Measurements from ENCODE around the gene HK1.

DNA sequence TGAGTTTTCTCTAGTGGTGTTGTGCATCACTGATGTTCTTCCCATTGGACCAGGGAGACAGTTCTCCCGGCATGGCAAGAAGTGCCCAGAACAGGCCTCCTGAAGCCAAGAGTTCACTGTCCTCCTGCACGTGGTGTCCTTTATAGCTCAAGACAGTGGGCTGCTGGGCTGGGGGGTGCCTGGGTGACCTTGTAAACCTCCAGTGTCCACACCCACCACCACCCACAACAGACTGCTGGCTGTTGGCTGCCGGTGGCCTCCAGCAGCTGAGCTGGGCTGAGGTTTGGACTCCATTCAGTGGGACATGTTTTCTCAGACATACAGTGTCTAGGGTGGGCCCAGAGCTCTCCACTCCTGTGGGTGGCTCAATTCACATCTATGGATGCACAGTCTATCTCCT lies 42.2 kb downstream of the HK1 start:
- TF ChIP-seq, protein P1, sequence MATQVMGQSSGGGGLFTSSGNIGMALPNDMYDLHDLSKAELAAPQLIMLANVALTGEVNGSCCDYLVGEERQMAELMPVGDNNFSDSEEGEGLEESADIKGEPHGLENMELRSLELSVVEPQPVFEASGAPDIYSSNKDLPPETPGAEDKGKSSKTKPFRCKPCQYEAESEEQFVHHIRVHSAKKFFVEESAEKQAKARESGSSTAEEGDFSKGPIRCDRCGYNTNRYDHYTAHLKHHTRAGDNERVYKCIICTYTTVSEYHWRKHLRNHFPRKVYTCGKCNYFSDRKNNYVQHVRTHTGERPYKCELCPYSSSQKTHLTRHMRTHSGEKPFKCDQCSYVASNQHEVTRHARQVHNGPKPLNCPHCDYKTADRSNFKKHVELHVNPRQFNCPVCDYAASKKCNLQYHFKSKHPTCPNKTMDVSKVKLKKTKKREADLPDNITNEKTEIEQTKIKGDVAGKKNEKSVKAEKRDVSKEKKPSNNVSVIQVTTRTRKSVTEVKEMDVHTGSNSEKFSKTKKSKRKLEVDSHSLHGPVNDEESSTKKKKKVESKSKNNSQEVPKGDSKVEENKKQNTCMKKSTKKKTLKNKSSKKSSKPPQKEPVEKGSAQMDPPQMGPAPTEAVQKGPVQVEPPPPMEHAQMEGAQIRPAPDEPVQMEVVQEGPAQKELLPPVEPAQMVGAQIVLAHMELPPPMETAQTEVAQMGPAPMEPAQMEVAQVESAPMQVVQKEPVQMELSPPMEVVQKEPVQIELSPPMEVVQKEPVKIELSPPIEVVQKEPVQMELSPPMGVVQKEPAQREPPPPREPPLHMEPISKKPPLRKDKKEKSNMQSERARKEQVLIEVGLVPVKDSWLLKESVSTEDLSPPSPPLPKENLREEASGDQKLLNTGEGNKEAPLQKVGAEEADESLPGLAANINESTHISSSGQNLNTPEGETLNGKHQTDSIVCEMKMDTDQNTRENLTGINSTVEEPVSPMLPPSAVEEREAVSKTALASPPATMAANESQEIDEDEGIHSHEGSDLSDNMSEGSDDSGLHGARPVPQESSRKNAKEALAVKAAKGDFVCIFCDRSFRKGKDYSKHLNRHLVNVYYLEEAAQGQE (IDR thresholded peaks at IDR 0.05) = no peak
- TF ChIP-seq, protein P2, sequence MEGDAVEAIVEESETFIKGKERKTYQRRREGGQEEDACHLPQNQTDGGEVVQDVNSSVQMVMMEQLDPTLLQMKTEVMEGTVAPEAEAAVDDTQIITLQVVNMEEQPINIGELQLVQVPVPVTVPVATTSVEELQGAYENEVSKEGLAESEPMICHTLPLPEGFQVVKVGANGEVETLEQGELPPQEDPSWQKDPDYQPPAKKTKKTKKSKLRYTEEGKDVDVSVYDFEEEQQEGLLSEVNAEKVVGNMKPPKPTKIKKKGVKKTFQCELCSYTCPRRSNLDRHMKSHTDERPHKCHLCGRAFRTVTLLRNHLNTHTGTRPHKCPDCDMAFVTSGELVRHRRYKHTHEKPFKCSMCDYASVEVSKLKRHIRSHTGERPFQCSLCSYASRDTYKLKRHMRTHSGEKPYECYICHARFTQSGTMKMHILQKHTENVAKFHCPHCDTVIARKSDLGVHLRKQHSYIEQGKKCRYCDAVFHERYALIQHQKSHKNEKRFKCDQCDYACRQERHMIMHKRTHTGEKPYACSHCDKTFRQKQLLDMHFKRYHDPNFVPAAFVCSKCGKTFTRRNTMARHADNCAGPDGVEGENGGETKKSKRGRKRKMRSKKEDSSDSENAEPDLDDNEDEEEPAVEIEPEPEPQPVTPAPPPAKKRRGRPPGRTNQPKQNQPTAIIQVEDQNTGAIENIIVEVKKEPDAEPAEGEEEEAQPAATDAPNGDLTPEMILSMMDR (IDR thresholded peaks at IDR 0.05; ENCODE audit: low read depth, low read length, missing input control) = no peak
- no peak for TF ChIP-seq TAF1 (conservative IDR thresholded peaks at IDR 0.05)
- TF ChIP-seq HNF4A (conservative IDR thresholded peaks at IDR 0.05) = no peak
- TF ChIP-seq, protein P3, sequence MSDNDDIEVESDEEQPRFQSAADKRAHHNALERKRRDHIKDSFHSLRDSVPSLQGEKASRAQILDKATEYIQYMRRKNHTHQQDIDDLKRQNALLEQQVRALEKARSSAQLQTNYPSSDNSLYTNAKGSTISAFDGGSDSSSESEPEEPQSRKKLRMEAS (IDR thresholded peaks at IDR 0.05) = no peak
- TF ChIP-seq RXRA (IDR thresholded peaks at IDR 0.05) = no peak
- no peak for TF ChIP-seq EGR1 (IDR thresholded peaks at IDR 0.05; ENCODE audit: low read depth in 2 of 2)
- TF ChIP-seq, protein P4, sequence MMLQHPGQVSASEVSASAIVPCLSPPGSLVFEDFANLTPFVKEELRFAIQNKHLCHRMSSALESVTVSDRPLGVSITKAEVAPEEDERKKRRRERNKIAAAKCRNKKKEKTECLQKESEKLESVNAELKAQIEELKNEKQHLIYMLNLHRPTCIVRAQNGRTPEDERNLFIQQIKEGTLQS (IDR thresholded peaks at IDR 0.05) = no peak
- no peak for TF ChIP-seq GABPA (IDR thresholded peaks at IDR 0.05 in 1 of 2, conservative IDR thresholded peaks at IDR 0.05 in 1 of 2)
- TF ChIP-seq, protein P5, sequence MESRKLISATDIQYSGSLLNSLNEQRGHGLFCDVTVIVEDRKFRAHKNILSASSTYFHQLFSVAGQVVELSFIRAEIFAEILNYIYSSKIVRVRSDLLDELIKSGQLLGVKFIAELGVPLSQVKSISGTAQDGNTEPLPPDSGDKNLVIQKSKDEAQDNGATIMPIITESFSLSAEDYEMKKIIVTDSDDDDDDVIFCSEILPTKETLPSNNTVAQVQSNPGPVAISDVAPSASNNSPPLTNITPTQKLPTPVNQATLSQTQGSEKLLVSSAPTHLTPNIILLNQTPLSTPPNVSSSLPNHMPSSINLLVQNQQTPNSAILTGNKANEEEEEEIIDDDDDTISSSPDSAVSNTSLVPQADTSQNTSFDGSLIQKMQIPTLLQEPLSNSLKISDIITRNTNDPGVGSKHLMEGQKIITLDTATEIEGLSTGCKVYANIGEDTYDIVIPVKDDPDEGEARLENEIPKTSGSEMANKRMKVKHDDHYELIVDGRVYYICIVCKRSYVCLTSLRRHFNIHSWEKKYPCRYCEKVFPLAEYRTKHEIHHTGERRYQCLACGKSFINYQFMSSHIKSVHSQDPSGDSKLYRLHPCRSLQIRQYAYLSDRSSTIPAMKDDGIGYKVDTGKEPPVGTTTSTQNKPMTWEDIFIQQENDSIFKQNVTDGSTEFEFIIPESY (IDR thresholded peaks at IDR 0.05) = no peak
- TF ChIP-seq RAD21 (IDR thresholded peaks at IDR 0.05) = no peak
- TF ChIP-seq SP1 (IDR thresholded peaks at IDR 0.05) = no peak

All from liver (tissue), 3 donors.